ENCODE measurements around the gene PLEKHM2. TPM values are rescaled to one million over a fixed set of nuclear protein-coding genes. Genes with fewer than 3 reads are reported as not detected.

PLEKHM2 gene
- polyA plus RNA-seq, 4 donors, result 18.6 to 29.0 (median 23.8) TPM

DNA sequence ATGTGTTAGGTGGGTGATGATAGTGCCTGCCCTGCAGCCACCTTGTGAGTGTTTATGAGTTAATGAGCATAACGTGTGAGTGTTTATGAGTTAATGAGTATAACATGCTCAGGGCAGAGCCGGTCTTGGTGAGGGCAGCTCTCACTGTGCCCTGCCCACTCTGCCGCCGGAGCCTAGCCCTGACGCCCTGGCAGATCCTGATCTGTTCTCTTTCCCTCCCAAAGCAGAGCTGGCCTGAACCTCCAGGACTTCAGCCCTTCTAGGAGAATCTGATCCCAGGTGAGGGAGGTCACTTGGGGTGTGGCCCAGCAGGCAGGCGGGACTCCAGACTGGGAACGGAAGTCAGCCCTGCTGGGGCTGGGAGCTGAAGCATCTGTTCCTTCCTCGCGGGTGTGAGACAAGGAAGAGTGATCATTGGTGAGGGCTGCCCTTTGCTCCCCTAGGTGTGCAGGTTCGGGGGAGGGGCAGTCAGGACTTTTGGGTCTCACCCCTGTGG, 80.2 kb downstream of the PLEKHM2 start:
- 13 to 43% (median 30%) methylated on average over 10 of the region's 10 CpGs for whole genome bisulfite sequencing, 3 donors
- Histone ChIP-seq H3K36me3 (ENCODE audit: control insufficient read depth in 3 of 3, insufficient read depth in 2 of 3, low read depth in 1 of 3, low read length in 3 of 3) (peaks cover 5 to 77% (median 17%) of the 10 kb centered on the region in 3 donors), H3K4me1 (ENCODE audit: control insufficient read depth in 3 of 3, insufficient read depth in 2 of 3, low read depth in 1 of 3, low read length in 2 of 3) (peaks cover 4 to 32% (median 5%) of the 10 kb centered on the region in 3 donors), H3K9me3 (ENCODE audit: control insufficient read depth in 2 of 2, insufficient read depth in 1 of 2, low read depth in 1 of 2, low read length in 1 of 2) (no peaks in the 10 kb centered on the region), H3K27ac (ENCODE audit: low read depth in 1 of 3, low read length in 2 of 3) (peak overlapping the region; percentile 79 to 89 (median 80)), H3K27me3 (ENCODE audit: control insufficient read depth in 3 of 3, insufficient read depth in 3 of 3, low read length in 3 of 3) (no peaks in the 10 kb centered on the region), H3K4me3 (ENCODE audit: low read depth in 1 of 3, low read length in 3 of 3) (no peak overlapping the region)
- DNase-seq (peak; percentile 87 to 99), FAIRE-seq (no peak)

DNA sequence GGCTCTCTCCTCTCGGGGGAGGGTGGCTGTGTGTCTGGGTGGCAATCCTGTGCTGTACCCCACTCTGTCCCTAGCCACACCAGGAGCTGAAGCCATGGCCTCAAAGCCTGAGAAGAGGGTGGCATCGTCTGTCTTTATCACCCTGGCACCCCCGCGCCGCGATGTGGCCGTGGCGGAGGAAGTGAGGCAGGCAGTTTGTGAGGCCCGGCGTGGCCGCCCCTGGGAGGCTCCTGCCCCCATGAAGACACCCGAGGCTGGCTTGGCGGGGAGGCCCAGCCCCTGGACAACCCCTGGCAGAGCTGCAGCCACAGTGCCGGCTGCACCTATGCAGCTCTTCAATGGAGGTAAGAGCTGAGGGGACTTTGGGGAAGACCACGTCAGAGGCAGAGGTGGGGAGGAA, 80.8 kb downstream of the PLEKHM2 start:
- DNase-seq (no peak), FAIRE-seq (no peak)
- Histone ChIP-seq H3K27me3 (ENCODE audit: control insufficient read depth in 3 of 3, insufficient read depth in 3 of 3, low read length in 3 of 3) (no peaks in the 10 kb centered on the region), H3K27ac (ENCODE audit: low read depth in 1 of 3, low read length in 2 of 3) (peak overlapping the region; percentile 61 to 89 (median 80)), H3K9me3 (ENCODE audit: control insufficient read depth in 2 of 2, insufficient read depth in 1 of 2, low read depth in 1 of 2, low read length in 1 of 2) (no peaks in the 10 kb centered on the region), H3K4me1 (ENCODE audit: control insufficient read depth in 3 of 3, insufficient read depth in 2 of 3, low read depth in 1 of 3, low read length in 2 of 3) (peaks cover 4 to 32% (median 5%) of the 10 kb centered on the region in 3 donors), H3K4me3 (ENCODE audit: low read depth in 1 of 3, low read length in 3 of 3) (no peak overlapping the region), H3K36me3 (ENCODE audit: control insufficient read depth in 3 of 3, insufficient read depth in 2 of 3, low read depth in 1 of 3, low read length in 3 of 3) (peaks cover 5 to 82% (median 17%) of the 10 kb centered on the region in 3 donors)
- WGBS, 3 donors, result 65 to 76% (median 69%) methylated on average over 14 to 15 of the region's 15 CpGs

- WGBS, 3 donors, result 78 to 88% (median 80%) methylated on average over 20 of the region's 20 CpGs
- Histone ChIP-seq H3K27ac (ENCODE audit: low read depth in 1 of 3, low read length in 2 of 3) (no peak overlapping the region), H3K27me3 (ENCODE audit: control insufficient read depth in 3 of 3, insufficient read depth in 3 of 3, low read length in 3 of 3) (no peaks in the 10 kb centered on the region), H3K36me3 (ENCODE audit: control insufficient read depth in 3 of 3, insufficient read depth in 2 of 3, low read depth in 1 of 3, low read length in 3 of 3) (peaks cover 7 to 86% (median 21%) of the 10 kb centered on the region in 3 donors), H3K4me1 (ENCODE audit: control insufficient read depth in 3 of 3, insufficient read depth in 2 of 3, low read depth in 1 of 3, low read length in 2 of 3) (peaks cover 4 to 25% (median 5%) of the 10 kb centered on the region in 3 donors), H3K4me3 (ENCODE audit: low read depth in 1 of 3, low read length in 3 of 3) (no peak overlapping the region), H3K9me3 (ENCODE audit: control insufficient read depth in 2 of 2, insufficient read depth in 1 of 2, low read depth in 1 of 2, low read length in 1 of 2) (no peaks in the 10 kb centered on the region)
- FAIRE-seq (no peak), DNase-seq (no peak)
Observed at GRCh38 chr1:15765495-15766194, 81.5 kb downstream of the PLEKHM2 start.

- H3K27ac ChIP-seq (ENCODE audit: low read depth in 1 of 3, low read length in 2 of 3), result no peak overlapping the region
- FAIRE-seq (no peak), DNase-seq (no peak)
- peaks cover 4 to 13% (median 5%) of the 10 kb centered on the region in 3 donors for H3K4me1 ChIP-seq (ENCODE audit: control insufficient read depth in 3 of 3, insufficient read depth in 2 of 3, low read depth in 1 of 3, low read length in 2 of 3)
- peaks cover 14 to 91% (median 28%) of the 10 kb centered on the region in 3 donors for H3K36me3 ChIP-seq (ENCODE audit: control insufficient read depth in 3 of 3, insufficient read depth in 2 of 3, low read depth in 1 of 3, low read length in 3 of 3)
- no peaks in the 10 kb centered on the region for H3K9me3 ChIP-seq (ENCODE audit: control insufficient read depth in 2 of 2, insufficient read depth in 1 of 2, low read depth in 1 of 2, low read length in 1 of 2)
- no peak overlapping the region for H3K4me3 ChIP-seq (ENCODE audit: low read depth in 1 of 3, low read length in 3 of 3)
- WGBS, 3 donors, result 87 to 95% (median 88%) methylated on average over 5 of the region's 5 CpGs
- no peaks in the 10 kb centered on the region for H3K27me3 ChIP-seq (ENCODE audit: control insufficient read depth in 3 of 3, insufficient read depth in 3 of 3, low read length in 3 of 3)
Observed at GRCh38 chr1:15767941-15768340, 83.8 kb downstream of the PLEKHM2 start.

GRCh38 chr1:15768388-15768787, 84.3 kb downstream of the PLEKHM2 start:
- no peak for DNase-seq
- no peaks in the 10 kb centered on the region for H3K9me3 ChIP-seq (ENCODE audit: control insufficient read depth in 2 of 2, insufficient read depth in 1 of 2, low read depth in 1 of 2, low read length in 1 of 2)
- peaks cover 14 to 96% (median 28%) of the 10 kb centered on the region in 3 donors for H3K36me3 ChIP-seq (ENCODE audit: control insufficient read depth in 3 of 3, insufficient read depth in 2 of 3, low read depth in 1 of 3, low read length in 3 of 3)
- no peak overlapping the region for H3K4me3 ChIP-seq (ENCODE audit: low read depth in 1 of 3, low read length in 3 of 3)
- H3K27me3 ChIP-seq (ENCODE audit: control insufficient read depth in 3 of 3, insufficient read depth in 3 of 3, low read length in 3 of 3), result no peaks in the 10 kb centered on the region
- H3K4me1 ChIP-seq (ENCODE audit: control insufficient read depth in 3 of 3, insufficient read depth in 2 of 3, low read depth in 1 of 3, low read length in 2 of 3), result peaks cover 4 to 13% (median 5%) of the 10 kb centered on the region in 3 donors
- no peak overlapping the region for H3K27ac ChIP-seq (ENCODE audit: low read depth in 1 of 3, low read length in 2 of 3)
- 93 to 96% (median 96%) methylated on average over 7 of the region's 7 CpGs for WGBS, 3 donors
- no peak for FAIRE-seq

GRCh38 chr1:15770313-15770962, 86.3 kb downstream of the PLEKHM2 start:
- Histone ChIP-seq H3K4me1 (ENCODE audit: control insufficient read depth in 3 of 3, insufficient read depth in 2 of 3, low read depth in 1 of 3, low read length in 2 of 3) (peaks cover 0 to 2% (median under 1%) of the 10 kb centered on the region in 3 donors), H3K27ac (ENCODE audit: low read depth in 1 of 3, low read length in 2 of 3) (no peak overlapping the region), H3K27me3 (ENCODE audit: control insufficient read depth in 3 of 3, insufficient read depth in 3 of 3, low read length in 3 of 3) (no peaks in the 10 kb centered on the region), H3K9me3 (ENCODE audit: control insufficient read depth in 2 of 2, insufficient read depth in 1 of 2, low read depth in 1 of 2, low read length in 1 of 2) (no peaks in the 10 kb centered on the region), H3K36me3 (ENCODE audit: control insufficient read depth in 3 of 3, insufficient read depth in 2 of 3, low read depth in 1 of 3, low read length in 3 of 3) (peaks cover 14 to 96% (median 35%) of the 10 kb centered on the region in 3 donors), H3K4me3 (ENCODE audit: low read depth in 1 of 3, low read length in 3 of 3) (no peak overlapping the region)
- no peak for FAIRE-seq
- peak in 1 of 2 donors; percentile 1 for DNase-seq
- WGBS, 3 donors, result 84 to 87% (median 86%) methylated on average over 14 of the region's 14 CpGs

DNA sequence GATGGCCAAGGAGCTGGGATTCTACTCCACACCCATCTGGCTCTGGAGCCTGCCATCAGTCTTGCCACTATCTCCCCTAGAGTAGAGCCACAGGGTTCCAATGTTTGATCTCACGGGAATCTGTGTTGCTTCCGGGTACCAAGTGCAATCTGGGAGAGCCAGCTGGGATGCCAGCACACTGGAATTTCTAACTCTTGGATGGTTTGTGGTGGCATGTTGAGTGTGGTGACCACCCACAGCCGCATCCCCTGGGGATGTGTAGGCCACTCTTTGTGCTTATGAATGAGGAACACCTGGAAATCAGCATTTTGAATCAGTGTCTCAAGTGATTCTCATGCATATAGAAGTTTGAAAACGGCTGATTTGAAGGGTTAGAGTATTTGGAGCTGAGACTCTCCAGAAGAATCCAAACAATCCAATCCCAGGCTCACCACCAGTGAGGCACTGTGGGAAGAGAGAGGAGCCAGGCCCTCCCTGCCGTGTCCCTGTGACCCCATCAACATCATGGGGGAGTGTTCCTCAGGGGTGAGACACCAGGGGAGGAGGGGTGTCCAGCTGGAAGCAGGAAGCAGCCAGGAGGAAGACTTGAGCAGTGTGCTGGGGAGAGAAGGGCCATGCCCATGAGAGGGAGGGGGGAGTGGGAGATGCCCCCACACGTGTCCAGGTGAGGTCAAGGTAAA, 87.9 kb downstream of the PLEKHM2 start:
- FAIRE-seq (no peak), DNase-seq (no peak)
- Histone ChIP-seq H3K4me3 (ENCODE audit: low read depth in 1 of 3, low read length in 3 of 3) (no peak overlapping the region), H3K9me3 (ENCODE audit: control insufficient read depth in 2 of 2, insufficient read depth in 1 of 2, low read depth in 1 of 2, low read length in 1 of 2) (no peaks in the 10 kb centered on the region), H3K36me3 (ENCODE audit: control insufficient read depth in 3 of 3, insufficient read depth in 2 of 3, low read depth in 1 of 3, low read length in 3 of 3) (peaks cover 16 to 96% (median 34%) of the 10 kb centered on the region in 3 donors), H3K27ac (ENCODE audit: low read depth in 1 of 3, low read length in 2 of 3) (no peak overlapping the region), H3K4me1 (ENCODE audit: control insufficient read depth in 3 of 3, insufficient read depth in 2 of 3, low read depth in 1 of 3, low read length in 2 of 3) (peaks cover 0 to 8% (median 2%) of the 10 kb centered on the region in 3 donors), H3K27me3 (ENCODE audit: control insufficient read depth in 3 of 3, insufficient read depth in 3 of 3, low read length in 3 of 3) (no peaks in the 10 kb centered on the region)
- 61 to 72% (median 70%) methylated on average over 6 of the region's 6 CpGs for WGBS, 3 donors

DNA sequence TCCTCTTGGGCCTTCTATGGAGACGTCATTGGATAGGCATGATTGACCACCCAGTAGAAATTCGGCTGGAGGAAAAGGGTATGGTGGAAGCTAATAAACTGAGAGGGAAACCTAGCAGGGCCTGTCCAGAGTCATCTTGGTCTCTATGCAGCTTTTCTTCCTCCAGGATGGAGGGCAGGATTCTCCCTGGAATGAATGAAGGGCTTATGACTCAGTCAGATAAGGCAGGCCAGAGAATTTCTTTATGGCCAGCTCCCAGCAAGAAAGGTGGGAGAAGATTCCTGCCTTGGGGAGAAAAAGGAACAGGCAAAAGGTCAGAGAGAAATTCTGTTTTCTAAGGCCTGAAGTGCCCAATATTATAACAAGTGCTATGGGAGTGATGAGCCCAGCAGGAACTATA, 91.6 kb downstream of the PLEKHM2 start:
- FAIRE-seq (no peak), DNase-seq (no peak)
- H3K27ac ChIP-seq (ENCODE audit: low read depth in 1 of 3, low read length in 2 of 3), result no peak overlapping the region
- no peak overlapping the region for H3K4me3 ChIP-seq (ENCODE audit: low read depth in 1 of 3, low read length in 3 of 3)
- H3K9me3 ChIP-seq (ENCODE audit: control insufficient read depth in 2 of 2, insufficient read depth in 1 of 2, low read depth in 1 of 2, low read length in 1 of 2), result no peaks in the 10 kb centered on the region
- no peaks in the 10 kb centered on the region for H3K27me3 ChIP-seq (ENCODE audit: control insufficient read depth in 3 of 3, insufficient read depth in 3 of 3, low read length in 3 of 3)
- peaks cover 8 to 93% (median 19%) of the 10 kb centered on the region in 3 donors for H3K36me3 ChIP-seq (ENCODE audit: control insufficient read depth in 3 of 3, insufficient read depth in 2 of 3, low read depth in 1 of 3, low read length in 3 of 3)
- H3K4me1 ChIP-seq (ENCODE audit: control insufficient read depth in 3 of 3, insufficient read depth in 2 of 3, low read depth in 1 of 3, low read length in 2 of 3), result peaks cover 0 to 36% (median 2%) of the 10 kb centered on the region in 3 donors
- WGBS, 3 donors, result 74 to 97% (median 75%) methylated on average over 2 of the region's 2 CpGs

Measured in small intestine (tissue), 7 donors.